Thyroid gland (tissue), 4 donors: ENCODE results near the gene BCAS3.

Experiments
- CTCF ChIP-seq, 6 experiments: fragments of 200-600 bp in 3 of 6; fragments of 450-650 bp in 3 of 6; sonication (generic) in 3 of 6; IDR thresholded peaks; one replicate each; pipeline ENCODE4 v1.5.1; 2016 to 2019; ENCODE audit warnings: antibody characterized with exemption in 6 of 6, mild to moderate bottlenecking in 2 of 6, inconsistent platforms in 1 of 6, moderate library complexity in 1 of 6
- POLR2A ChIP-seq, 2 donors: fragments of 450-650 bp; IDR thresholded peaks; one replicate each; pipeline ENCODE4 v1.6.1; 2017; ENCODE audit warnings: antibody characterized with exemption in 2 of 2, mild to moderate bottlenecking in 2 of 2, moderate library complexity in 1 of 2

GRCh38 chr17:60653569-60653968 is 24.1 kb upstream of the BCAS3 start:
- TF ChIP-seq CTCF (IDR thresholded peaks at IDR 0.05): no peak
- no peak for TF ChIP-seq POLR2A (IDR thresholded peaks at IDR 0.05)
